ENCODE results near the gene KRTAP10-11. TPM values are rescaled to one million over a fixed set of nuclear protein-coding genes. Genes with fewer than 3 reads are reported as not detected.

KRTAP10-11 gene
- total RNA-seq, 1 experiment from 2014 or later, result not detected

DNA sequence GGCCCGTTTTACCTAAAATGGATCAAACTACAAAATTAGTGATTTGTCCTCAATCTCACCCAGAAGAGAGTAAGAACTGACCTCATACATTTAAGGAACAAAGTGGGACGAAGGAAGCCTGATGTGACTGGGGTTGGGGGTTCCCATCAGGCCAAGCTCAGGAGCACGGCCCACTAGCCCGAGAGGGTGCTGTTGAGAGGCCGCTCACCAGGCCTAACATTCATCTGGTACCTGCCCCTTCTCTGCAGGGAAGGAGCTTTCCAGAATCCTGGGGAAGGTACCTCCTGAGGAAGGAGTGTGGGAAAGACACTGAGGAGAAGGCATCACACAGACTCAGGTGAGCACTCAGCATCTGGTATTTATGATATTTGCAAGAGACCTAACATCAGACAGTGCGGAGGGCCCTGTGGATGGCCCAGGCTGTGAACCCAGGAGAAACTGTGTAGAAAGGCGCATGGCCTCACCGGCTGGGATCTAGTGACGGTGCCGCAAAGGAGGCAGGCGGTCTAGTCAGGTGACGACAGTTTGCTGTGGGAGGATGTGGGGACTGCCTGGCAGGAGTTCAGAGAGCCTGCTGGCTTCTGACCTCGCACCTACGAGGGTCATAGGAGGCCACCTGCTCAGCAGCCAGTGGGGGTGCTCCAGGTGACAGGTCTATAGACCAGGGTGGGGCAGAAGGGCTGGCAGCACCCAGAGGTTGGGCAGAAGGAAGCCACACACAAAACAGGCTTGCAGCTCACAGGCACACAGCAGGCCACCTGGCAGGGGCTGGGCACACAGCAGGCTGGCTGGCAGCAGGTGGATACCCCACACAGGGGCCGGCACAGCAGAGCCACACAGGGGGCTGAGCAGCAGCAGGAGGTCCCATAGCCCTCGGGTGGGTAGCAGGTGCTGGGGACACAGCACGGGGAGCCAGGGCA is 7.7 kb downstream of the KRTAP10-11 start:
- H3K9me3 ChIP-seq, result no peaks in the 10 kb centered on the region
- no peak overlapping the region for H3K4me3 ChIP-seq (ENCODE audit: low read depth, low read length)
- H3K4me1 ChIP-seq, result no peaks in the 10 kb centered on the region
- no peaks in the 10 kb centered on the region for H3K27me3 ChIP-seq (replicated peaks; ENCODE audit: control insufficient read depth, insufficient read depth, low read length)
- ChIA-PET CTCF (interaction anchor here (0.8 kb wide), 1 partner anchor 144 kb away, joined by 3 read pairs; no protein-coding TSS in a partner anchor), POLR2A (no interaction called here)
- no peaks in the 10 kb centered on the region for H3K36me3 Mint-ChIP-seq (ENCODE audit: insufficient read depth, unreplicated experiment)
- no TSS peak for BruUV-seq (replicated peaks)
- H3K9me3 Mint-ChIP-seq (ENCODE audit: unreplicated experiment), result no peaks in the 10 kb centered on the region
- no peak overlapping the region for H3K4me3 Mint-ChIP-seq (ENCODE audit: unreplicated experiment)
- no peaks in the 10 kb centered on the region for H3K36me3 ChIP-seq (ENCODE audit: control insufficient read depth, insufficient read depth, low read length)
- no peak overlapping the region for H3K27ac Mint-ChIP-seq (ENCODE audit: unreplicated experiment)
- peaks cover 3% of the 10 kb centered on the region for H3K27me3 Mint-ChIP-seq (ENCODE audit: insufficient read depth, unreplicated experiment)
- no peaks in the 10 kb centered on the region for H3K4me1 Mint-ChIP-seq (ENCODE audit: low read depth, unreplicated experiment)
- TF ChIP-seq, protein P1, sequence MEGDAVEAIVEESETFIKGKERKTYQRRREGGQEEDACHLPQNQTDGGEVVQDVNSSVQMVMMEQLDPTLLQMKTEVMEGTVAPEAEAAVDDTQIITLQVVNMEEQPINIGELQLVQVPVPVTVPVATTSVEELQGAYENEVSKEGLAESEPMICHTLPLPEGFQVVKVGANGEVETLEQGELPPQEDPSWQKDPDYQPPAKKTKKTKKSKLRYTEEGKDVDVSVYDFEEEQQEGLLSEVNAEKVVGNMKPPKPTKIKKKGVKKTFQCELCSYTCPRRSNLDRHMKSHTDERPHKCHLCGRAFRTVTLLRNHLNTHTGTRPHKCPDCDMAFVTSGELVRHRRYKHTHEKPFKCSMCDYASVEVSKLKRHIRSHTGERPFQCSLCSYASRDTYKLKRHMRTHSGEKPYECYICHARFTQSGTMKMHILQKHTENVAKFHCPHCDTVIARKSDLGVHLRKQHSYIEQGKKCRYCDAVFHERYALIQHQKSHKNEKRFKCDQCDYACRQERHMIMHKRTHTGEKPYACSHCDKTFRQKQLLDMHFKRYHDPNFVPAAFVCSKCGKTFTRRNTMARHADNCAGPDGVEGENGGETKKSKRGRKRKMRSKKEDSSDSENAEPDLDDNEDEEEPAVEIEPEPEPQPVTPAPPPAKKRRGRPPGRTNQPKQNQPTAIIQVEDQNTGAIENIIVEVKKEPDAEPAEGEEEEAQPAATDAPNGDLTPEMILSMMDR (IDR thresholded peaks at IDR 0.05; ENCODE audit: insufficient read depth in 1 of 2, low read depth in 1 of 2, low read length in 1 of 2, severe bottlenecking in 1 of 2, unreplicated experiment in 1 of 2), result no peak
- intact Hi-C loops (cut with micrococcal nuclease; ENCODE audit: unreplicated experiment), result no loop called here
- DNase-seq, result no peak

- ChIA-PET CTCF (no interaction called here), POLR2A (no interaction called here)
- H3K36me3 ChIP-seq (ENCODE audit: control insufficient read depth, insufficient read depth, low read length), result no peaks in the 10 kb centered on the region
- Mint-ChIP-seq H3K9me3 (ENCODE audit: unreplicated experiment) (no peaks in the 10 kb centered on the region), H3K27me3 (ENCODE audit: insufficient read depth, unreplicated experiment) (peaks cover 3% of the 10 kb centered on the region), H3K4me3 (ENCODE audit: unreplicated experiment) (no peak within 1 kb of the TSS), H3K36me3 (ENCODE audit: insufficient read depth, unreplicated experiment) (no peaks in the 10 kb centered on the region), H3K27ac (ENCODE audit: unreplicated experiment) (no peak within 1 kb of the TSS), H3K4me1 (ENCODE audit: low read depth, unreplicated experiment) (no peaks in the 10 kb centered on the region)
- no TSS peak for BruUV-seq (replicated peaks)
- H3K27me3 ChIP-seq (replicated peaks; ENCODE audit: control insufficient read depth, insufficient read depth, low read length), result no peaks in the 10 kb centered on the region
- no peaks in the 10 kb centered on the region for H3K9me3 ChIP-seq
- DNase-seq, result no peak
- no peak within 1 kb of the TSS for H3K4me3 ChIP-seq (ENCODE audit: low read depth, low read length)
- no peaks in the 10 kb centered on the region for H3K4me1 ChIP-seq
- intact Hi-C loops (cut with micrococcal nuclease; ENCODE audit: unreplicated experiment), result no loop called here
- TF ChIP-seq, protein P1 (IDR thresholded peaks at IDR 0.05; ENCODE audit: insufficient read depth in 1 of 2, low read depth in 1 of 2, low read length in 1 of 2, severe bottlenecking in 1 of 2, unreplicated experiment in 1 of 2), result no peak
These were observed 8.5 kb downstream of the KRTAP10-11 start, which contains the start of gene KRTAP12-4 for GRCh38 chr21:44654576-44655175. TSS of gene KRTAP12-4 (minus strand) at chr21:44654659. CDS start at chr21:44654614, 45 bp downstream.

- Mint-ChIP-seq H3K27me3 (ENCODE audit: insufficient read depth, unreplicated experiment) (peaks cover 7% of the 10 kb centered on the region), H3K4me3 (ENCODE audit: unreplicated experiment) (no peak overlapping the region), H3K36me3 (ENCODE audit: insufficient read depth, unreplicated experiment) (no peaks in the 10 kb centered on the region), H3K9me3 (ENCODE audit: unreplicated experiment) (peaks cover 8% of the 10 kb centered on the region), H3K4me1 (ENCODE audit: low read depth, unreplicated experiment) (no peaks in the 10 kb centered on the region), H3K27ac (ENCODE audit: unreplicated experiment) (no peak overlapping the region)
- H3K36me3 ChIP-seq (ENCODE audit: control insufficient read depth, insufficient read depth, low read length), result no peaks in the 10 kb centered on the region
- TF ChIP-seq, protein P1 (IDR thresholded peaks at IDR 0.05; ENCODE audit: insufficient read depth in 1 of 2, low read depth in 1 of 2, low read length in 1 of 2, severe bottlenecking in 1 of 2, unreplicated experiment in 1 of 2), result no peak
- CTCF ChIA-PET, result no interaction called here
- BruUV-seq (replicated peaks), result no TSS peak
- intact Hi-C loops (cut with micrococcal nuclease; ENCODE audit: unreplicated experiment), result no loop called here
- no peaks in the 10 kb centered on the region for H3K27me3 ChIP-seq (replicated peaks; ENCODE audit: control insufficient read depth, insufficient read depth, low read length)
- H3K4me1 ChIP-seq, result no peaks in the 10 kb centered on the region
- 0 out of 2 replicates have a peak, but pooled peaks cover 2% of the 10 kb centered on the region for H3K9me3 ChIP-seq
- H3K4me3 ChIP-seq (ENCODE audit: low read depth, low read length), result no peak overlapping the region
- DNase-seq, result no peak
- POLR2A ChIA-PET, result no interaction called here
These were observed 10.7 kb downstream of the KRTAP10-11 start for GRCh38 chr21:44656868-44657267.

Data from Caco-2 (cell line).